AG04449 (cell line): ENCODE data around the gene DDHD1.

Experiments
- CTCF ChIA-PET: fragments of 350-600 bp; formaldehyde crosslinking; extraction: SDS; loops from one replicate; lab custom pipeline; 2021; ENCODE audit warnings: antibody characterized with exemption; lab: Yijun Ruan, JAX
- POLR2A ChIA-PET: fragments of 400-600, 350-600 bp; formaldehyde crosslinking; extraction: SDS; loops from one replicate; lab custom pipeline; 2020; ENCODE audit warnings: antibody characterized with exemption, inconsistent platforms; lab: Yijun Ruan, JAX
- DNase-seq: peaks from one replicate; pipeline ENCODE4 v3.0.0-alpha.2; 2010; ENCODE audit warnings: low read depth, low spot score
- H3K4me3 ChIP-seq: 2 replicates; pipeline ENCODE4 v1.5.1; 2011; ENCODE audit warnings: low read depth, mild to moderate bottlenecking, control low read depth, low read length
- TF ChIP-seq, protein P1 (sequence below): IDR thresholded peaks from one replicate; pipeline ENCODE4 v1.5.1; 2011; ENCODE audit warnings: mild to moderate bottlenecking, moderate library complexity, low read length, control low read depth, inconsistent platforms; ENCODE audit not compliant: insufficient read depth; ENCODE audit errors: missing control alignments

Gene DDHD1

DNA sequence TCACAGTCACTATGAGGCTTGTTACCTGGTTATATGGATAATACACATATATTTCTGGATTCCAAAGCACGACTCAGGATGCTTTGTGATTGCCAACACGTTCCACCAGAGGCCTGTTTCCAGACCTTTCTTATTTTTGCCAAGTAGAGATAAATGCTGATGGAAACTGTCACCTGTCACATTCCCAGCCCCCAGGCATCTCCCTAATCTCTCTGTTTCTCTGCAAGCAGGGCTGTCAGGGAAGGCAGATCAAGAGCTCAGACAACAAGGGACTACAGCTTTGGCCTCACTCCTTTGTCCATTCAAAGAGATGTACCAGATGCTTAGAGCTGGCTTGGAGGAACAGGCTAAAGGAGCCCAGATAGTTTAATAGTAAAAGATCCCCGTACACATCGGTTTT lies 21.8 kb upstream of the DDHD1 start:
- DNase-seq: no peak
- H3K4me3 ChIP-seq: no peak overlapping the region
- ChIA-PET POLR2A (no interaction called here), CTCF (no interaction called here)
- TF ChIP-seq, protein P1, sequence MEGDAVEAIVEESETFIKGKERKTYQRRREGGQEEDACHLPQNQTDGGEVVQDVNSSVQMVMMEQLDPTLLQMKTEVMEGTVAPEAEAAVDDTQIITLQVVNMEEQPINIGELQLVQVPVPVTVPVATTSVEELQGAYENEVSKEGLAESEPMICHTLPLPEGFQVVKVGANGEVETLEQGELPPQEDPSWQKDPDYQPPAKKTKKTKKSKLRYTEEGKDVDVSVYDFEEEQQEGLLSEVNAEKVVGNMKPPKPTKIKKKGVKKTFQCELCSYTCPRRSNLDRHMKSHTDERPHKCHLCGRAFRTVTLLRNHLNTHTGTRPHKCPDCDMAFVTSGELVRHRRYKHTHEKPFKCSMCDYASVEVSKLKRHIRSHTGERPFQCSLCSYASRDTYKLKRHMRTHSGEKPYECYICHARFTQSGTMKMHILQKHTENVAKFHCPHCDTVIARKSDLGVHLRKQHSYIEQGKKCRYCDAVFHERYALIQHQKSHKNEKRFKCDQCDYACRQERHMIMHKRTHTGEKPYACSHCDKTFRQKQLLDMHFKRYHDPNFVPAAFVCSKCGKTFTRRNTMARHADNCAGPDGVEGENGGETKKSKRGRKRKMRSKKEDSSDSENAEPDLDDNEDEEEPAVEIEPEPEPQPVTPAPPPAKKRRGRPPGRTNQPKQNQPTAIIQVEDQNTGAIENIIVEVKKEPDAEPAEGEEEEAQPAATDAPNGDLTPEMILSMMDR: no peak

DNA sequence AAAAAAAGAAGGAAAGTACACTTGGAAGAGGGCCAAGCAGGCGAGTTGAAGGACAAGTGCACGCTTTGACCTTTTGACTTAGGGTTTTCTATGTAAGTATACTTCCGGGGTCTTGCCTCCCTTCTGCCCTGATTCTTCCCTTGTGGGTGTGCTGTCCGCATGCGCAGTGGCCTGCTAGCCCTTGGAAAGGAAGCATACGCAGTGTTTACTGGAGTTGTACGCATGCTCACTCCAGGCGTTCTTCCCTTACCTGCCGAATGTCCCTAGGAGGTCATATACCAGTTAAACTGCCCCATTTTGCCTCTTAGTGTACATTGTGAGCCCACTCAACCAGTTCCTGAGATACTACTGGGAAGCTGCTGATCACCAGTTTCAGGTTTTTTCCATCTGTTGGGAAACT lies 15.7 kb upstream of the DDHD1 start:
- ChIA-PET CTCF (no interaction called here), POLR2A (no interaction called here)
- DNase-seq: no peak
- no peak overlapping the region for H3K4me3 ChIP-seq
- TF ChIP-seq, protein P1: no peak

DNA sequence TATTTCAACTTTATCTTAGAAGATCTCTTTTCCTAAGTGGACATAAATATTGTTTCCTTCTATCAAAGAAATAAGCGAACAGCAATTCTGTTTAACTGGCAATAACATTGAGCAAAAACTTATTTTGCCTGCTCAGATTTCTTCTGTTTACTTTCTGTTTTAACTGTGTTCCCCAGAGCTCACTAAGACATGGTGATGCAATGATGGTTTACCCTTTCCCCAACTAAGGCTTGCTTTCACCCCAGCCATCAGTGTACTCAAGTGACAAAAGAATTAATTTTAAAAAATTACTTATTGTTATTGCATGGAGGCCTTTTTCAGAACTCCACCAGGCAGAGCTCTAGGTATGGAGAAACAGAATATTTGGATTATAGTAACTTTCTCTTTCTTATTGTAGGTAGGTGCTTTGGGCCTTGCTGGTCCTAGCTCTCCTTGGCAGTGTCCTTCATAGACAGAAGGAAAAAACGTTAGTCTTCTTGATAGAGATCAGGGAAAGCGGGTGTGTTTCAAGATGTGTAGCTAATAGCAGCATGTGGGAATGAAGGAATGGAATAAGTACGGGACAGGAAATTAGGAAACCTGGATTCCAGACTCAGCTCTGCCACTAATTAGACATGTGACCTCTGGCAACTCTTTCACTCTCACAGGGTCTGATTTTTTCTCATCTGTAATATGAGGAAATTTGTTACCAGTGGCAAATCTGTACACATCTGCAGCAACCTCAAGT lies 14.6 kb upstream of the DDHD1 start:
- CTCF ChIA-PET: interaction anchor here (1.0 kb wide), 1 partner anchor 128 kb away, joined by 4 read pairs; no protein-coding TSS in a partner anchor
- TF ChIP-seq, protein P1: no peak
- H3K4me3 ChIP-seq: no peak overlapping the region
- POLR2A ChIA-PET: interaction anchor here (1.1 kb wide), 1 partner anchor 15 kb away, joined by 3 read pairs; the partner anchor contains the start of gene DDHD1
- DNase-seq: peak; percentile 14

DNA sequence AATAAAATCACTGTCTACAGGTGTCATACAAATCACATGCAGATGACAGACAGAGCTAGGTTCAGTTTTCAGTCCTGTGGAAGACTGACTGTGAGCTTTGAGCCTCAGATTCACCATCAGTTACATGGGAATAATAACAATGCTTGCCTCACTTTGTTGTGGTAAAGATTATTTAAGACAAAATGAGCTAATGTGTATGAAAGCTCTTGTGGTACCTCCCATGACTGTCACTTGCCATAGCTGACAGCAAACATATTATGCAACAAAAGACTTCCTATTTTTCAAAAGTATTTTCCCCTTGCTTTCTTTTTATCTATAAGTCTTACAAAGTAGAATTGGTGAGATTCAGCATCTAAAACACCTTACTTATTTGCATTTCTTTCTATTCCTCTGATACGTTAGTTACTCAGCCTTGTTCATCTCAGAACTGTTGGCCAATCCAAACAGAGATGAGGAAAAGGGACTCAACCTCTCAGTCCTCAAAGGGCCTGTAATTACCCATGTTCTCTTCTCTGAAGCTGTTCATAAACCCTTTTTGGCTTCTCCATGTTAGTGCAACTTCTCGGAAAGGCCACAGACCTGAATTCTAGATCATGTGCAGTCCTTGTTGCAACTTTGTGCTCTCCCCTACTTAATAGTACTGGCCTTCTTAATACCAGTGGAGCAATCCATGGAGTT lies 8.8 kb upstream of the DDHD1 start:
- H3K4me3 ChIP-seq: no peak overlapping the region
- TF ChIP-seq, protein P1: no peak
- ChIA-PET POLR2A (no interaction called here), CTCF (no interaction called here)
- no peak for DNase-seq

DNA sequence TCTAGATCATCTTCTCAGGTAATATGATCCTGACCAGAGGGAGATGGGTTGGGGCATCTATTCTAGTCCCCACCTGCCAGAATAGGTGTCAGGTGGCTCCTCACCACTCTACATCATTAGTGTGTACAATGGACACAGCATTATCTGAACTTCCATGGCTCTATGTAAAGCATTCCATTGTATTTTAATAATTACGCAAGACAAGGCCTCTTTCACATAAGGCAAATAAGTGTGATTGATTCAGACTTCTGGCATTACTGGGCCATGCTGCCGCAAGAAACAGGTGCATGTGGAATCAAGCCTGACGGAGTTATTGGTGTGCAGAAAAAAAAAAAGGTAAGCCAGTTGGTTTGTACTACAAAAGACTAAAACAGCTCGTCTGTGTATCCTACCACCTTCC lies 3.1 kb upstream of the DDHD1 start:
- POLR2A ChIA-PET: no interaction called here
- CTCF ChIA-PET: no interaction called here
- H3K4me3 ChIP-seq: no peak overlapping the region
- TF ChIP-seq, protein P1: no peak
- DNase-seq: no peak

DNA sequence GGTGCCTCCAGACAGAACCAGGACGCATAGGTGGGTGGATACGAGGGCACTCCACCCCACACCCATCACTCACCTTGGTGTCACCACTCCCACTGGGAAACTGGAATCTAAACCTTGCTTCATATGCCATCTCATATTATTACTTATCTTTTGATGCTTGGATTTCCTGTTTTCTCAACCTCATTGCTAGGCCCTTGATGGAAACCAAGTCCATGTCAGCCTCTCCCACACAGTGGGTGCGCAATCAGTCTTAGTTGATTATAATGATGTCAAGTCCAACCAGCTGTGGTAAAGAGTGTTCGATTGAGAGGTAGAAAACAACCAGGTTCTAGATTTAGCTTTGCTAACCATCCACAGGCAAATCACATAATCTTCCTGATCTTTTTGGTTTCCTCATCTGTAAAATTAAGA lies 584 bp upstream of the DDHD1 start:
- H3K4me3 ChIP-seq: peak overlapping the region; percentile 89
- DNase-seq: no peak
- TF ChIP-seq, protein P1: no peak
- ChIA-PET POLR2A (interaction anchor here (1.7 kb wide), 1 partner anchor 362 kb away, joined by 4 read pairs; the partner anchor contains the start of gene GNPNAT1), CTCF (interaction anchor here (0.9 to 1.0 kb wide), 2 partner anchors 49 to 142 kb away, joined by 3 to 4 read pairs; no protein-coding TSS in a partner anchor)
